HCT116 (cell line): ENCODE results near the gene GP1BB. TPM values are rescaled to one million over a fixed set of nuclear protein-coding genes. Genes with fewer than 3 reads are reported as not detected.

Source experiments
- ATAC-seq: fragments of 200-7000 bp; cut with Tn5 transposase; 2 replicates; pipeline ENCODE4 v1.9.1; 2020; ENCODE audit warnings: mild to moderate bottlenecking, moderate library complexity
- BruUV-seq: library from RNA; stranded (reverse); fragments of 400-500 nt; replicated peaks from 2 replicates; lab custom pipeline; 2021; lab: Mats Ljungman, UMichigan
- CTCF ChIA-PET: fragments of 300-600 bp; sonication (Branson Sonifier 250); formaldehyde crosslinking; loops from one replicate; lab custom pipeline; 2021; ENCODE audit warnings: antibody characterized with exemption; lab: Charles Lee
- POLR2A ChIA-PET: fragments of 300-600, 350-600 bp; sonication (Branson Sonifier 250); formaldehyde crosslinking; loops from one replicate; lab custom pipeline; 2021; ENCODE audit warnings: antibody characterized with exemption; lab: Charles Lee
- RAD21 ChIA-PET, 2 experiments: fragments of 300-600 bp; sonication (Branson Sonifier 250); formaldehyde crosslinking; loops; one replicate each; lab custom pipeline; 2023; ENCODE audit warnings: low total read pairs in 2 of 2; ENCODE audit not compliant: uncharacterized antibody in 2 of 2, unreplicated experiment in 2 of 2, low non-redundant PET in 1 of 2; lab: Charles Lee
- DNase-seq: peaks from one replicate; pipeline ENCODE4 v3.0.0-alpha.2; 2010; ENCODE audit warnings: low read depth, low spot score
- H2AFZ ChIP-seq: fragments of 200-600 bp; shearing (Covaris generic), sonication (generic); 2 replicates; pipeline ENCODE4 v1.6.1; 2017; ENCODE audit warnings: low read depth, mixed run types, mixed read lengths, antibody characterized with exemption, low read length; ENCODE audit not compliant: poor library complexity, severe bottlenecking
- H3K27ac ChIP-seq: 2 replicates; pipeline ENCODE4 v1.5.1; 2012; ENCODE audit warnings: low read depth, low read length
- H3K27me3 ChIP-seq: fragments of 200-600 bp; sonication (generic); 2 replicates; pipeline ENCODE4 v1.6.1; 2016; ENCODE audit warnings: mixed run types, low read length, mixed read lengths; ENCODE audit not compliant: insufficient read depth
- H3K36me3 ChIP-seq, 2 experiments: fragments of 200-500 bp in 1 of 2; fragments of 200-600 bp in 1 of 2; sonication (Bioruptor generic) in 1 of 2; sonication (generic) in 1 of 2; 2 replicates each; pipeline versions ENCODE4 v1.5.1 to v1.6.1; 2014 to 2016; ENCODE audit warnings: low read length in 2 of 2, inconsistent platforms in 1 of 2, mixed read lengths in 1 of 2, mixed run types in 1 of 2; ENCODE audit not compliant: insufficient read depth in 2 of 2, control insufficient read depth in 1 of 2
- H3K4me1 ChIP-seq, 2 experiments: fragments of 200-600 bp in 1 of 2; sonication (generic) in 1 of 2; 2 replicates each; pipeline versions ENCODE4 v1.5.1 to v1.6.1; 2012 to 2017; ENCODE audit warnings: low read length in 2 of 2, inconsistent platforms in 1 of 2, mild to moderate bottlenecking in 1 of 2, mixed read lengths in 1 of 2, mixed run types in 1 of 2, moderate library complexity in 1 of 2; ENCODE audit not compliant: insufficient read depth in 2 of 2, control insufficient read depth in 1 of 2
- H3K4me2 ChIP-seq: fragments of 200-600 bp; sonication (generic); 2 replicates; pipeline ENCODE4 v1.6.1; 2017; ENCODE audit warnings: mixed run types, low read length, mixed read lengths
- H3K4me3 ChIP-seq, 2 experiments: fragments of 200-600 bp in 1 of 2; sonication (generic) in 1 of 2; replicated peaks in 1 of 2; 2 replicates each; pipeline ENCODE4 v1.5.1; 2011 to 2016; ENCODE audit warnings: low read length in 2 of 2, control low read depth in 1 of 2, low read depth in 1 of 2, mild to moderate bottlenecking in 1 of 2, mixed read lengths in 1 of 2, mixed run types in 1 of 2
- H3K79me2 ChIP-seq: fragments of 200-600 bp; sonication (generic); 2 replicates; pipeline ENCODE4 v1.6.1; 2017; ENCODE audit warnings: mild to moderate bottlenecking, mixed run types, low read length, moderate library complexity, mixed read lengths; ENCODE audit not compliant: insufficient read depth
- H3K9ac ChIP-seq: fragments of 200-600 bp; sonication (generic); 2 replicates; pipeline ENCODE4 v1.6.1; 2016; ENCODE audit warnings: low read length, mixed read lengths
- H3K9me2 ChIP-seq: fragments of 200-600 bp; sonication (generic), shearing (Covaris generic); 2 replicates; pipeline ENCODE4 v1.6.1; 2017; ENCODE audit warnings: mixed run types, mild to moderate bottlenecking, moderate library complexity; ENCODE audit not compliant: insufficient read depth
- H3K9me3 ChIP-seq, 2 experiments: fragments of 200-500 bp in 1 of 2; fragments of 200-600 bp in 1 of 2; sonication (Bioruptor generic) in 1 of 2; sonication (generic) in 1 of 2; 2 replicates each; pipeline ENCODE4 v1.6.1; 2014 to 2017; ENCODE audit warnings: low read length in 2 of 2, mixed read lengths in 2 of 2, inconsistent platforms in 1 of 2, low read depth in 1 of 2, mild to moderate bottlenecking in 1 of 2, mixed run types in 1 of 2, moderate library complexity in 1 of 2; ENCODE audit not compliant: control insufficient read depth in 1 of 2, insufficient read depth in 1 of 2
- H4K20me1 ChIP-seq: fragments of 200-600 bp; sonication (generic), shearing (Covaris generic); 2 replicates; pipeline ENCODE4 v1.6.1; 2017; ENCODE audit warnings: mixed run types, mild to moderate bottlenecking, moderate library complexity; ENCODE audit not compliant: insufficient read depth
- EGR1 ChIP-seq: IDR thresholded peaks from 2 replicates; pipeline ENCODE4 v1.6.1; 2012; ENCODE audit warnings: low read depth
- EZH2 ChIP-seq: fragments of 200-600 bp; sonication (generic); IDR thresholded peaks from 2 replicates; pipeline ENCODE4 v1.6.1; 2017; ENCODE audit warnings: antibody characterized with exemption, mixed run types
- EZH2phosphoT487 ChIP-seq: fragments of 200-600 bp; IDR thresholded peaks from 2 replicates; pipeline ENCODE4 v1.6.1; 2018; ENCODE audit warnings: antibody characterized with exemption, borderline replicate concordance
- POLR2A ChIP-seq: IDR thresholded peaks from 2 replicates; pipeline ENCODE4 v1.7.0; 2011; ENCODE audit warnings: borderline replicate concordance; ENCODE audit not compliant: insufficient read depth, insufficient read length; ENCODE audit errors: extremely low read depth
- RAD21 ChIP-seq: IDR thresholded peaks from 2 replicates; pipeline ENCODE4 v1.6.1; 2012; ENCODE audit warnings: low read depth, mild to moderate bottlenecking
- SP1 ChIP-seq: IDR thresholded peaks from 2 replicates; pipeline ENCODE4 v1.6.1; 2012; ENCODE audit warnings: low read depth
- SRF ChIP-seq: IDR thresholded peaks from 2 replicates; pipeline ENCODE4 v1.6.1; 2012; ENCODE audit warnings: low read depth
- YY1 ChIP-seq: IDR thresholded peaks from 2 replicates; pipeline ENCODE4 v1.6.1; 2011; ENCODE audit warnings: low read length, low read depth, moderate library complexity, mild to moderate bottlenecking; ENCODE audit not compliant: insufficient replicate concordance; ENCODE audit errors: extremely low read depth
- ZFX ChIP-seq: fragments of 450-650 bp; IDR thresholded peaks from 2 replicates; pipeline ENCODE4 v1.6.1; 2017
- ZNF274 ChIP-seq: fragments of 200-500 bp; sonication (Bioruptor generic); IDR thresholded peaks from 2 replicates; pipeline ENCODE4 v1.6.1; 2014; ENCODE audit warnings: mild to moderate bottlenecking, low read depth, low read length, inconsistent platforms
- intact Hi-C: fragments of 100-400 bp; cut with micrococcal nuclease; formaldehyde crosslinking; loops from 2 replicates; pipeline ENCODE4 v1.10.0; 2022
- total RNA-seq: library from RNA; stranded (reverse); gene quantifications from one replicate; pipeline ENCODE4 v1.2.1, GENCODE V29; 2021; ENCODE audit not compliant: unreplicated experiment
- TF ChIP-seq, protein P1 (sequence below): IDR thresholded peaks from 2 replicates; pipeline ENCODE4 v1.6.1; 2012
- TF ChIP-seq, protein P2 (sequence below): IDR thresholded peaks from 2 replicates; pipeline ENCODE4 v1.6.1; 2012
- TF ChIP-seq, protein P3 (sequence below), 3 experiments: fragments of 200-600 bp in 1 of 3; sonication (generic) in 1 of 3; IDR thresholded peaks in 2 of 3; conservative IDR thresholded peaks in 1 of 3; 2 replicates each; pipeline ENCODE4 v1.5.1; 2012 to 2017; ENCODE audit warnings: low read depth in 2 of 3, low read length in 2 of 3, antibody characterized with exemption in 1 of 3, borderline replicate concordance in 1 of 3, control low read depth in 1 of 3, mild to moderate bottlenecking in 1 of 3, mixed read lengths in 1 of 3, mixed run types in 1 of 3, moderate library complexity in 1 of 3; ENCODE audit not compliant: insufficient read depth in 1 of 3
- TF ChIP-seq, protein P4 (sequence below): IDR thresholded peaks from 2 replicates; pipeline ENCODE4 v1.6.1; 2011; ENCODE audit warnings: mild to moderate bottlenecking, low read length, moderate library complexity; ENCODE audit not compliant: insufficient replicate concordance; ENCODE audit errors: extremely low read depth

GP1BB gene
- total RNA-seq, 1 experiment from 2014 or later, result 4.8 TPM

DNA sequence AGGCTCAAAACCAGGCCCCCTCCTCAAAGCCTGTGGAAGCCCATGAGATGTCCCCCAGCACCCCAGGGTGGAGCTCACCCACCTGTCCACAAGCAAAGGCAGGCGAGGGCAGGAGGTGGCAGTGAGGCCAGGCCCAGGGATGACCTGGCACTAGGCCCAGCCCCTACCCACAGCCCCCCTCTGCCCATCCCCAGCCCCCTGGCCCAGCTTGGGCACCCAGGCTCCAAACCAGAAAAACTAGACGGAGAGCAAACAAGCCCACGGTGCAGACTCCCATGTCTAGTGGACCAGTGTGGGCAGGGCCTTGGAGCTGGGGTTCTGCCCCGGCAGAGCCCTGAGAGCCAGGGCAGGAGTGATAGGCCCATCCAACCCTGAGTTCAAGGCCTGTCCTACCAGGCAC lies 20.3 kb downstream of the GP1BB start:
- no peaks in the 10 kb centered on the region for H3K9me3 ChIP-seq
- no peak overlapping the region for H3K4me3 ChIP-seq
- no TSS peak for BruUV-seq
- TF ChIP-seq SP1 (no peak), EGR1 (no peak), RAD21 (no peak), ZNF274 (no peak), EZH2phosphoT487 (no peak), YY1 (no peak), EZH2 (no peak), POLR2A (no peak), ZFX (no peak), SRF (no peak)
- TF ChIP-seq, protein P1, sequence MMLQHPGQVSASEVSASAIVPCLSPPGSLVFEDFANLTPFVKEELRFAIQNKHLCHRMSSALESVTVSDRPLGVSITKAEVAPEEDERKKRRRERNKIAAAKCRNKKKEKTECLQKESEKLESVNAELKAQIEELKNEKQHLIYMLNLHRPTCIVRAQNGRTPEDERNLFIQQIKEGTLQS, result no peak
- TF ChIP-seq, protein P2, sequence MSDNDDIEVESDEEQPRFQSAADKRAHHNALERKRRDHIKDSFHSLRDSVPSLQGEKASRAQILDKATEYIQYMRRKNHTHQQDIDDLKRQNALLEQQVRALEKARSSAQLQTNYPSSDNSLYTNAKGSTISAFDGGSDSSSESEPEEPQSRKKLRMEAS, result no peak
- TF ChIP-seq, protein P3, sequence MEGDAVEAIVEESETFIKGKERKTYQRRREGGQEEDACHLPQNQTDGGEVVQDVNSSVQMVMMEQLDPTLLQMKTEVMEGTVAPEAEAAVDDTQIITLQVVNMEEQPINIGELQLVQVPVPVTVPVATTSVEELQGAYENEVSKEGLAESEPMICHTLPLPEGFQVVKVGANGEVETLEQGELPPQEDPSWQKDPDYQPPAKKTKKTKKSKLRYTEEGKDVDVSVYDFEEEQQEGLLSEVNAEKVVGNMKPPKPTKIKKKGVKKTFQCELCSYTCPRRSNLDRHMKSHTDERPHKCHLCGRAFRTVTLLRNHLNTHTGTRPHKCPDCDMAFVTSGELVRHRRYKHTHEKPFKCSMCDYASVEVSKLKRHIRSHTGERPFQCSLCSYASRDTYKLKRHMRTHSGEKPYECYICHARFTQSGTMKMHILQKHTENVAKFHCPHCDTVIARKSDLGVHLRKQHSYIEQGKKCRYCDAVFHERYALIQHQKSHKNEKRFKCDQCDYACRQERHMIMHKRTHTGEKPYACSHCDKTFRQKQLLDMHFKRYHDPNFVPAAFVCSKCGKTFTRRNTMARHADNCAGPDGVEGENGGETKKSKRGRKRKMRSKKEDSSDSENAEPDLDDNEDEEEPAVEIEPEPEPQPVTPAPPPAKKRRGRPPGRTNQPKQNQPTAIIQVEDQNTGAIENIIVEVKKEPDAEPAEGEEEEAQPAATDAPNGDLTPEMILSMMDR (IDR thresholded peaks at IDR 0.05 in 2 of 3, conservative IDR thresholded peaks at IDR 0.05 in 1 of 3; ENCODE audit: borderline replicate concordance in 1 of 3, insufficient read depth in 1 of 3, low read depth in 2 of 3, low read length in 2 of 3), result no peak
- TF ChIP-seq, protein P4, sequence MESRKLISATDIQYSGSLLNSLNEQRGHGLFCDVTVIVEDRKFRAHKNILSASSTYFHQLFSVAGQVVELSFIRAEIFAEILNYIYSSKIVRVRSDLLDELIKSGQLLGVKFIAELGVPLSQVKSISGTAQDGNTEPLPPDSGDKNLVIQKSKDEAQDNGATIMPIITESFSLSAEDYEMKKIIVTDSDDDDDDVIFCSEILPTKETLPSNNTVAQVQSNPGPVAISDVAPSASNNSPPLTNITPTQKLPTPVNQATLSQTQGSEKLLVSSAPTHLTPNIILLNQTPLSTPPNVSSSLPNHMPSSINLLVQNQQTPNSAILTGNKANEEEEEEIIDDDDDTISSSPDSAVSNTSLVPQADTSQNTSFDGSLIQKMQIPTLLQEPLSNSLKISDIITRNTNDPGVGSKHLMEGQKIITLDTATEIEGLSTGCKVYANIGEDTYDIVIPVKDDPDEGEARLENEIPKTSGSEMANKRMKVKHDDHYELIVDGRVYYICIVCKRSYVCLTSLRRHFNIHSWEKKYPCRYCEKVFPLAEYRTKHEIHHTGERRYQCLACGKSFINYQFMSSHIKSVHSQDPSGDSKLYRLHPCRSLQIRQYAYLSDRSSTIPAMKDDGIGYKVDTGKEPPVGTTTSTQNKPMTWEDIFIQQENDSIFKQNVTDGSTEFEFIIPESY, result no peak
- H4K20me1 ChIP-seq, result no peaks in the 10 kb centered on the region
- ChIA-PET RAD21 (no interaction called here), CTCF (no interaction called here), POLR2A (no interaction called here)
- no peaks in the 10 kb centered on the region for H3K9me2 ChIP-seq
- no peaks in the 10 kb centered on the region for H3K27me3 ChIP-seq
- no peak overlapping the region for H3K4me2 ChIP-seq
- no peak overlapping the region for H2AFZ ChIP-seq
- no peak for ATAC-seq
- intact Hi-C loops, result no loop called here
- no peak overlapping the region for H3K9ac ChIP-seq
- H3K4me1 ChIP-seq, result no peaks in the 10 kb centered on the region
- H3K36me3 ChIP-seq, result no peaks in the 10 kb centered on the region
- no peaks in the 10 kb centered on the region for H3K79me2 ChIP-seq
- H3K27ac ChIP-seq, result no peak overlapping the region
- DNase-seq, result no peak
